GM18519 (cell line): Measurements from ENCODE around the gene PROX1.
A peak's percentile ranks its signal among the peaks of the same experiment; 100 is the strongest.

Experiments used
- ATAC-seq: cut with Tn5 transposase; IDR thresholded peaks from one replicate; pipeline ENCODE4 v1.9.1; 2021; ENCODE audit warnings: mild to moderate bottlenecking, moderate library complexity; ENCODE audit not compliant: unreplicated experiment, low FRiP score

The PROX1 gene

DNA sequence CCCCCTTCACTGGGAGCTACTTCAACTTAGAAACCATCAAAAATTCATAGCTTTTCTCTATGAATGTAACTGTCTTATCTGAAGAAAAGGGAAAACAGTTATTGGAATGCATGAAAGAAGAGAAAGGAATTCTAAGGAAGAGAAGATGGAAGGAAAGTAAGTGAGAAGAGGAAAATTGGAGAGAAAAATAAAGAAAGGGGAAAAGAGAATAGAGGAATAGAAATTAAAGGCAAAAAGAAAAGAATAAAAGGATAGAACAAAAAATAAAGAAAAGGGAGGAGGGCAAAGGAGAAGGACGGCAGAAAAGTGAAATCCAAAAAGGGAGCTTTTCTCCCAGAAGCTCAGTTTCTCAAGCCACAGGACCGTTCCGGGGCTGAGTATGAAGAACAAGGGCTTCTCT, 9.9 kb upstream of the PROX1 start:
- no peak for ATAC-seq

DNA sequence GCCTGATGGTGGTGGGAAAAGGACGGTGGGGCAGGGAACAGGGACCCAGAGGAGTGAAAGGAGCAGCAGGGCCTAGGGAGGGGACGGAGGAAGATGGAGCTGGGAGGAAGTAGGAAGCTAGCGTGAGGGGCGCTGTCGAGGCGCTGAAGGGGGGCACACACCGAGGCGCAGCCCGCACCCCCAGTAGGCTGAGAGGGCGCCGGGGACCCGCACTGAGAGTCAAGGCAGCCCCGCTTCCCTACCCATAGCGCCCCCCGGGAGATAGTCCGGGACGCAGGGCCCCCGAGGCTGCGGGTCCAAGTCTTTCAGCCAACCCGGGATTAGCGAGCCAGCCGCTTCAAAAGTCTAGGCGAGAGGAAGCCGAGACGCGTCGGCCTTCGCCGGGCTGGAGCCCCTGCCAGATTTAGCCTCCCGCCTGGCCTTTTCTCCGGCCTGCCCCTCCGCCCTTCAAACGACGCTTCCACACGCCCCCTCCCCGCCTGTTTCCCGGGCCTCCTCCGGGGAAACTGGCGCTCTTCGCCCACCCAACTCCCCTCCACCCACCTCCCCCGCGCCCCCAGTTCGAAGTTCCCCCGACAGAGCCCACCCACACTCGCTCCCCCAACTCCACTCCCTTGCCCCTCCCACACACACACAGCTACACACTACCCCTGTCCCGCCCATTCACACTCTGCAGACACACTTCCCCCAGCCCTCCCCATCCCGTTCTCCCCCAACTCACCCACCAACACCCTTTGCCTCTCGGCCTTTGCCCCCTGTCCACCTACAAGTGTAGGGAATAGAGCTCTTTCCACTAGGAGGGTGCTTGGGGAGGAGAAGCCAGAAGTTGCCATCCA, 7.8 kb upstream of the PROX1 start:
- no peak for ATAC-seq

DNA sequence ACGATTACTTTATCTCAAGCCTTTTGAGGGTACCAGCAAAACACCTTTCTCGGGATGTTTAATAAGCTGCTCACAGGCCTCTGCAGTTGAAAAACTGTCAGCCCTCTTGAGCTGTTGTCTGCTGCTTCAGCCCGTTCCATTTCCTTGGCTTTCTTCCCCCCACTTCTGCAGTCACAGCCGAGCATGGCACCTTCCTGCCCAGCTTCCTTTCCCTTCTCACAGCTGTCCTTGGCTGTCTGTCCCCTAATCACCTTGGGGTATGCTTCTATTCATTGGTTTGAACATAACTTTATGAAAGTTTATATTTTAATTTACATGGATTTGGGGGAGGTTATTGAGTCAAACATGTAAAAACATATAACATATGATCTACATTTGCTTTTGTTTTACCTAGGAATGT, 6.9 kb upstream of the PROX1 start:
- no peak for ATAC-seq

DNA sequence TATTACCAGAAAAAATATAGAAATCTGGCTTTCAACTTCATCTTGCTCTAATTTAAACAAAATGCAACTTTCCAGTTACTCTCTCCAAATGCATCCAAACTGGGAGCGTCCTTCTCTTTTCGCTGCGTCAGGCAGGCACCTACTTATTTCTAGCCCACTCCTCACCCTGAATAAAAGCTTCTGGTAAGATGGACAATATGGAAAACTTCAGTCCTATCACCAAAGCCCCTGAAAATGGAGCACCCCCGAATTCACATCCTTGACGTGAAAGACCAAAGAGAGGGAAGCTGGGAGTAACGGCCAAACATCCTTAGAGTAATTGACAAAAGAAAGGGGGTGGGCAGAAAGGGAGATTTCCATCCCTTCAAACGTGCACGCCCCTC, 5.5 kb upstream of the PROX1 start:
- no peak for ATAC-seq

DNA sequence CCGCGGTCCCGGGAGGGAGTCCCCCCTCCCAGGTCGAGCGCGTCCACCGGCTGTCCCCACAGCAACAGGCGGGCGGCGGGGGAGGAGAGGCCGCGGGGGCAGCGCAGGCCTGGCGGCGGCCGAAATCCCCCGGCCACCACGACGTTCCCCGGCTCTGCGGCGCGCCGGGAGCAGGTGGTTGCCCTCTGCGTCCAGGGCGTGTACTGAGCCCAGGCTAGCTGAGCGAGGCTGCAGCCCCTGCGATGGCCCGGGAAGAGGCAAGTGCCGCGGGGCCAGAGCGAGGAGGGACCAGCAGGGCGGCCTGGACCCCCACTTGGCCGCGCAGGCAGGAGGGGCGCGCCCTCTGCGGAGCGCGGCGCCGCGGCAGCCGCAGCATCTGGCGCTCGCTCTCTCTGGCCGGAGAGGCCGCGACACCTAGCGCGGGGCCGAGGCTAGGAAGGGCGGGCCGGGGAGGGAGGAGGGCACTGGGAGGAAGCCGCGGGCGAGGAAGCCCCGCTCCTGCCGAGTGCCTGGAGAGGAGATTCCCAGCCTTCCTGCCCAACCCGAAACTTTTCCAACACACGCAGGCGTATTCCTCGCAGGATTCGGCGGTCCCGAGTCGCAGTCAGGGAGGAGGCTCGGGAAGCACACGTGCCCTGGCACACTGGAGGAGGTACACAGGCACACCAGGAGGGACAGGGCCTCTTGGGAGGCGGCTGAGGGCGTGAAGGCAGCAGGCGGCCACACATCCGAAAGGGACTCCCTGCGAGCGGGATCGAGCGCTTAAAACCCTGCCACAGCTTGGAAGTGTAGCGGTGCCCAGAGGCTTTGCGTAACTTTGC, 4.9 kb upstream of the PROX1 start:
- no peak for ATAC-seq

DNA sequence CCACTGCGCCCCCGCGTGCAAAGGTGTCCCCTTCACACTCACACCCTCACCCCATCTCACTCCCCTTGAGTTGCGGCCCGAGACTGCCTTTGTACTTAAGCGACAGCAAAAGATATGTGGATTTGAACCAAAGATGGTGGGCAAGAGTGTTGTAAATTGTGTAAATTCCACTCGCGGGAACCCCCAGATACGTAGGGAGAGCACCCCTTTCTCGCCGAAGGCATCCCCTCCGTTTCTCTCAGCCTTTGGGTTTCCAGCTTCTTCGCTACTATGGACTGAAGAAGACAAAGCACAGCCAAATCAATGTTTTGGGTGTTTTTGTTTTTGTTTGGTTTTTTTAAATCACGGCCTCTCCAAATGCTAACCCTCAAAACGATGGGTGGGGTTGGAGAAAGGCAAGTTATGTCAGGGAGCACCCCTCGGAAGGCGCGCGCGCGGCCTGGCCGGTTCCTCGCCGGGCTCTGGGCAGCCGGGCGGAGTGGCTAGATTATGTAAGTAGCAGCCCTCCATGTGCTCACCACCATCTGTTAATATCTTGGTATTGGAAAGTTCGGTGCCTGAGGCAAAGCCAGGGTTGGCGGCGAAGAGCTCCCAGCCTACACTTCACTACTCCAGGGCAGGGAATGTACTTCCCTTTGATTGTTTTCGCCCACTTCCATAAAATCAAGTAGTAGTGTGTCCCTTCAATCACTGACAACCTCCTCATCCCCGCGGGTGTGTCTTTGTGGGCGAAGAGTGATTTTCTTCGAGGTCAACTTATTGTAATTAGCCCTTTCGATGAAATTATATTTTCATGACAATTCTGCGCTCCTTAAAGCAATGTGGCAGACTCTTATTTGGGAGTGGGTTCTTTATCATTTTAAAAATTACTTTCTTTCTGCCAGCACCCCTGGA, 4.0 kb upstream of the PROX1 start:
- no peak for ATAC-seq

DNA sequence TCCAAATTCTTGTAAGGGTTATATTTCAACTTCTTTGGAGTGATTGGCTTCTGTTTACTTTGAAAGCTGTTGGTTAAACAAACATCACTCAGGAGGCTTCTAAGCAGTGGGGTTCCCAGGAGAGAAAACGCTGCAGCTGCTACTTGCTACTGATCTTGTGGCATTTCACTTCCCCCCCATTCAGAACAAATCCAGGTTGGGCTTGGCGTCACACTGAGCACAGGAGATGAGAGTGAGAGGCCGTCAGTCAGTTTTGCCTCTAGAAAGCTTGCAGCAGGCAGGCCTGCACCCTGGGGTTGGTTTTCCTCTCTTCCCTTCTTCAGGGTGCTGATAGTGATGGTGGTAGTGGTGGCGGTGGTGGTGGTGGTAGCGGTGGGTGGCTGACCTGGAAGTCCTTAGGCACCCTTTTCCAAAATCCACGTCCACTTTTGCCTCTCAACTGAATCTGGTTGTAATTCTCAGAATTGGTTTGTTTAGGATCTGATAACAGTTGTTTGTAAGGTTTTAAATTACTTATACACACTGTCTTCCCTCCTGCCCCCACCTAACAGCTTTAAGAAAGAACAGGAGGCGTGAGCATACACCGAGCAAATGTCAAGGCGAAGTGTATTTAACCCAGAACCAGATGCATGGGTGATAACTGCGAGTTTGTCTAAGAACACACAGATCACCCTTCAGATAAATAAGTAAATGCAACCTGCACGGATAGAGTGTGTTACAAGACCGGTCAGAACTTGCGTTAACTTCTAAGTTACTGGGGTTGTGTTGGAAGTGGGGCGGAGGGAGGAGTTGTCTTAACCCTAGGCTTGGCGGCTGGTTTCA, 3.2 kb upstream of the PROX1 start:
- ATAC-seq = no peak

DNA sequence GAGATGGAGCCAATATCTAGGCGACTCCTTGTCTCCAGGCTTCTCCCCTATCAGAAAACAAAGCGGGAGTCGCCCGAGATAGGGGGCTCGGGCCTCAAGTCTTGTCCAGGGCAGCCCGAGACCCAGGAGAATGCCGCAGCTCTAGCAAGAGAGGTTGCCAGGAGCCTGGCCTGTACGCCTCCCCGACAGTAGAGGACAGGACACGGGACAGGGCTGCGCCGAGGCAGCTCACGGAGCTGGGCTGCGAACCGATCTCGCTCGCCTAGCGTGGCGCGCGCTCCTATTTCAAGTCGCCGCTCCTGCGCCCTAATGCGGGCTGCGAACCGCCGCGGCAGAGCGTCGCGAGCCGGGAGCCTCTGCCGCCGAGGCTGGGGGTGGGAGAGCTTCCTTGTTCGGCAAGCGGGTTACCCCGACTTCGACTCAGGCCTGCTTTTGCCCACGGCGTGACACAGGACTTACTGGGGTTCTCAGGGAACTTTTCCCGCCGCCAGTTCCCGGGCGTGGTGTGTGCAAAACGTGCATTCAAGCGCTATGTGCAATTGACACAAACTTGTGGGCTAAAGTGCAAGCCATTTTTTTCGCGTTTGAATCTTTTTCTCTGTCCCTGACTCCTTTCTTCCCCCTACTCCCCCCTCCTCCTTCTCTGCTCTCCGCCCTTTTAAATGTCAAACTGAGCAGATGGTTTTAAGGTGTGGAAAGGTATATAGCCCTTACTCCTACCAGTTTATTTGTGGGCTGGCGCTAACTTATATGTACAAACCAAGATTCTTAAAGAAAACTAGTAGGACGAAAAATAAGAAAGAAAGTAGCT, 2.4 kb upstream of the PROX1 start:
- ATAC-seq = no peak

DNA sequence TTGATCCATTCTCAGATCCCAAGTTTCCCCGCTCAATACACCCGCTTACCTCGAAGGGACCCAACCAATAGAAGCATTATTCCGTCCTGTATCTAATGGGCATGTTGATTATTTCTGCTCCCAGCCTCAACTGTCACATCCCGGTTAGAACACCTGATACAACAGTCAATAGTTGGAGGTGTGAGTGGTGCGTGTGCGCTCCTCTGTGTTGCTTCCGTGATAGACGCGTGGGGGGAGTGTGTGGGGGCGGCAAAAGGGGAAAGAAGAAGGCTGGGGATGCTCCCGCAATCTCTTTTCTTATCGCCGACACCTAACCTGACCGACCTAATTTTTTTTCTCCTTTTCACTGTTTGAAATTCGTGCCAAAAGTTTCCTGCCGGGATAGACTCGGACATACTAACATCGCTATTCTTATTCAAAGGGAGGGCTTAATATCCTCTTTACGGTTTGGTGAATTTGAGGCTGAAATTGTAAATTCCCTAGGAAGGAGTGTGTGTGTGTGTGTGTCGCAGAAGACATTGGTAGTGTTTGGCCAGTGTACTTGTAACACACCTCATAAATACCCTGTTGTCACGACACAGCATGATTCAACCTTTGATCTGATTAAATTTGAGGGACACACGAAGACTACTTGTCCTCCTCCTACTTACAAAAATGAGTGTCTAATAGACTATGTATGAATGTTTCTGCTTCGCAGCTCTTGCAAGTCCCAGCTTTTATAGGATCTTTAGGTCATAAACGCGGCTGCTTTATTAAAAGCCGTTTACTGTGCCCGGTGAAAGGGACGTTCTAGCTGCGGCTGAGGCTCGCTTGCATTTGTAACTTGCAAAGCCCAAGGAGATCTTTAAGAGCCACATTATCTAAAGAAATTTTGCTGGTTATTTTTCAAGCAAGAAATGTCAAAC, 1.5 kb upstream of the PROX1 start:
- no peak for ATAC-seq

DNA sequence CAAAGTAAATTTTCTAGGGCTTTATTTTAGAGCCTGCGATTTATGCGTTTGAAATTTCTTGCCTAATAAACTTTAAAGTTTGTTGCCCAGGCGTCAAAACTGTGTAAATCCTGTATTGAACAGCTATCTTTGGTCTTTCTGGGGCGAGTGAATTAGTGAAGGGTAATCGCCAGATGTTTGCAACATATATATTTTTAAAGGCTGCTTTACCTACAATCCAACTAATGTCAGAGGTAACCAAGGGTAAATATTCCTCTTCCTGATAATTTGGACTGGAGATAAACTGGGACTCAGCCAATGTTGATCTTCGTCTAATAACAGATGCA, 885 bp upstream of the PROX1 start:
- ATAC-seq = no peak

DNA sequence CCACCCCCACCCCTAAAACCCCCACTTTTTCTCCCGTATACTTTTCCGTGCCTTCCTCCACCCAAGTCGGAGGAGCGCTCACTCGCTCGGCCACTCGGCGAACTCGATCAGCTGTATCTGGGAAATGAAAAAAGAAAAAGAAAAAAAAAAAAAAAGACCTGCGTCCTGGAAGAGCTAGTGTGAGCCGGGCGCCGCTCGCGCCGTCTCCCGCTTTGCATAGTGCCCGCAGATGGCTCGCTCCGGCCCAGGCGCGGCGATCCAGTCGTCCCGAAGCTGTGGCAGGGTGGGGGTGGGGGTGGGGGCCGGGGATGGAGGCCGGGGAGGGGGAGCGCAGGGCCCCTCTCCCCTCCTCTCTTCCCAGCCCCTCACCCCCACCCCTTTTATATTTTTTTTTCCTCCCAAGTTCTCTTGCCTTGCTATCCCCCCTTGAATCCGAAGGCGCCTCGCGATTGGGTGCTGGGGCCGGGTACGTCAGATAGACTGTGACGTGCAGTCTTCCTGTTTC, 299 bp upstream of the PROX1 start:
- ATAC-seq = peak; percentile 76

DNA sequence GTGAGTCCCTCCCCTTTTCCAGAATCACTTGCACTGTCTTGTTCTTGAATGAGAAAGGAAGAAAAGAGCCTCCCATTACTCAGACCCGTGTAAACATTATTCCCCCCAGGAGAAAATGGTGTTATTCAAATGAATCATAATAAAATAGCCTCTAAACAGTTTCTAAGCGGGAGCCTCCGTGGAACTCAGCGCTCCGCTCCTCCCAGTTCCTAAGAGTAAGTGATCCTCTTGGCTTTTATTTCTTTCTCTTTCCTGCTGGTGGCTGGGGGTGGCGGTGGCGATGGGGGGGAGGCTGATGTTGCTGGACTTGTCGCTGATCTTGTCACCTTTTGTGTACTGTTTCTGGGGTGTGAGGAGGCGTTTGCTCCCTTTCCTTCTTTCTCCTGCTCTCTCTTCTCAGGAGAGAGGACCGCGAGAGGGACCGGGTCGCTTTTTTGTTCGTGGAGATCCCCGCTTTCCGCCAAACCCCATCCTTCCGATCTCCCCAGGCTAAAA, 781 bp downstream of the PROX1 start:
- ATAC-seq = no peak

DNA sequence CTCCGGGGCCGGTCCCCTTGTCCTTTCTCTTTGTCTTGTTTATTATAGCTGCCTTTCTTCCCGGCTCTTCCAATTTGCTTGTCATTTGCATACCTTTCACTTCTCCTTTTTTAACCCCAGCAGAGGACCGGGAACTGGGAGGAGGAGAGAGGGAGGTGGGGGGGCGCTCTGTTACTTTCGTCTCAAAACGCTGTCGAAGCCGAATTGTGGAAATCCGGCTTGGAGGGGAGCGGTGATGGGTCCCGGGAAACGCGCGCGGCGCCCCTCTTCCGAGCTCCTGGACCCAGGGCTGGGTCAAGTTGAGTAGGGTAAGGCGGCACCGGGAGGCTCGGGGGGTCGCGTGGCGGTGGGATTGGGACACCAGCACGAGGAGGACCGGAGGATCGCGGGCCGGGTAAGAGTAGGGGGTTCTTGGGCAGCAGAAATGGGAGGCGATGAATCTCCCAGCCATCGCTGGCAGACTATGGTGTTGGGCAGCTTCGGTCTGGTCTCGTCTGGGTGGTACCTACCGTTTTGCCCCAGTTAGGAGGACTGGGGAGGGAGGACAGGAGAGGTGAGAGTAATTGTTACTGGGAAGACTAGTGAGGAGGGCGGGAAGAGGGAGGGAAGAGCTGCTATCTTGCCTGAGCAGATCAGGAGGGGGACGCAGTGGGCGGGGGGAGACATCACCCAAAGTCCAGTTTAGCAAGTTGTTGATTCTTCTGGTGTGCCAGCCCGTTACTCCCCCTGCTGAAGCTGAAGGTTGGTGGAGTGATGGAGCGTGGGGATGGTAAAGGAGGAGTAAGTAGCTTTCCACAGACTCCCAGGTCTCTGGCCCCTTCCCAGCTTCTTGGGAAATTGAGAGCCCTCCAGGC, 1.5 kb downstream of the PROX1 start:
- no peak for ATAC-seq

DNA sequence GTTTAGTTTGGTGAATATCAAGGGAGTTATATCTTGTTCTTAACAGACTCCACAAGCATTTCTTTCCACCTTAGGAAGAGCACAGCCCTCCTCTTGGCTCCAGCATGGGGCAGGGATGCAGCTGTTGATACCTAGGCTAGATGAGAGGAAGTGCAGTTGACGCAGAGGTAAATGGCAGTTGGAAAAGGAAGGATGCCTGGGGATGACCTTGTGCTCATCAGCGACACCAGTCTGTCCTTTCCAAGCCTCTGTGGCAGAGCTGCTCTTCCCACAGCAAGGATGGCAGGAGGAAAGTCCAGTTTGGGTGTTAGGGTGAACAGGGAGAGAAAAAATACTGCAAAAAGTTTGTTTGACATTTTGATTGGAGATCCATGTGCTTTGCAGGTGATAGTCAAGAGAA, 6.2 kb downstream of the PROX1 start:
- no peak for ATAC-seq

DNA sequence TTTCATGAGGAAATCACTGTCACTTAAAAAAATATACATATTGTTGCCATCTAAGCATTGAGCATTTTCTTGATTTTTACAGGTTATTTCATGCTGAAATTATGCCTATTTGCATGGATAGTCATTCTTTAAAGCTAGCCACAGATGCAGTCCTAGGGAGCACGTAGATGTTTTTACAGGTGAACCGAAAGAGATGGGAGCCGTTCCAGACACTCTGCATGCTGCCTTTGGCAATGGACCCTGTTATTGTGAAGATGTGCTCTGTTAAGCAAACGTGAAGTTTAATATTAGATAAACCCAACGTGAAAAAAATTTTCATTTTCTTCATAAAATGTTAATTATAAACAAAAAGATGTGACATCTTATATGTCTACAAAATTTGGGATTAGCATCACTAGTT, 7.1 kb downstream of the PROX1 start:
- ATAC-seq = no peak

DNA sequence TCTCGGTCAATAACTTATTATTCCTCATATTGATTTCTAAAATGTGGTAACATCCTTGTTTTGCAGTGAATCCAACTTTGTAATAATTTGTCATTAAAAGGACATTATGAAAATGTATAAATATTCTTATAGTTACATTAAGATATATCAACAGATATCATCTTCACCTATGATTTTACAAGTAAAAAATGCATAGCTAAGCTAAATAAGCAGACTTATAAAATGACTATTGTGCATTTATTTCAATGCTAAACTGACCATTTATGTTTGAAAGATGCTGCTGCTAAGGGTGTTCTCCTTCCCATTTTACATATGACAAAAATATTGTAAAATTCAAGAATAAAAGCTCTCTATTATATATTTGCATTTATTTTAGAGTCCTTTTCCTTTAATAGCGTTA, 7.8 kb downstream of the PROX1 start:
- no peak for ATAC-seq
